Fibroblast of the aortic adventitia (primary cell): Measurements from ENCODE around the gene MYRFL. TPM values are rescaled to one million over a fixed set of nuclear protein-coding genes. Genes with fewer than 3 reads are reported as not detected.
A peak's percentile ranks its signal among the peaks of the same experiment; 100 is the strongest.

ENCODE experiments used
- DNase-seq: peaks from one replicate; pipeline ENCODE4 v3.0.0-alpha.2; 2010; ENCODE audit warnings: low read depth
- H3K4me3 ChIP-seq: 2 replicates; pipeline ENCODE4 v1.5.1; 2011; ENCODE audit warnings: low read depth, mild to moderate bottlenecking, control low read depth, low read length, moderate library complexity
- CTCF ChIP-seq: IDR thresholded peaks from 2 replicates; pipeline ENCODE4 v1.5.1; 2011; ENCODE audit warnings: mild to moderate bottlenecking, low read length, control low read depth, inconsistent platforms; ENCODE audit not compliant: insufficient read depth
- total RNA-seq: library from RNA; depleted of rRNA; stranded (reverse); fragments of >200 nt; gene quantifications from 2 replicates; pipeline ENCODE4 v1.2.3, GENCODE V29; 2012; ENCODE audit warnings: low replicate concordance

Gene MYRFL
- total RNA-seq, 1 donor = not detected

- DNase-seq = no peak
- TF ChIP-seq CTCF = no peak
- H3K4me3 ChIP-seq = no peak overlapping the region
Observed at GRCh38 chr12:69932676-69933552, 107.9 kb downstream of the MYRFL start.

GRCh38 chr12:69934011-69934410 is 109.0 kb downstream of the MYRFL start:
- no peak for TF ChIP-seq CTCF
- DNase-seq = no peak
- no peak overlapping the region for H3K4me3 ChIP-seq

- no peak for TF ChIP-seq CTCF
- no peak overlapping the region for H3K4me3 ChIP-seq
- no peak for DNase-seq
Observed at GRCh38 chr12:69935651-69936100, 110.6 kb downstream of the MYRFL start.

DNA sequence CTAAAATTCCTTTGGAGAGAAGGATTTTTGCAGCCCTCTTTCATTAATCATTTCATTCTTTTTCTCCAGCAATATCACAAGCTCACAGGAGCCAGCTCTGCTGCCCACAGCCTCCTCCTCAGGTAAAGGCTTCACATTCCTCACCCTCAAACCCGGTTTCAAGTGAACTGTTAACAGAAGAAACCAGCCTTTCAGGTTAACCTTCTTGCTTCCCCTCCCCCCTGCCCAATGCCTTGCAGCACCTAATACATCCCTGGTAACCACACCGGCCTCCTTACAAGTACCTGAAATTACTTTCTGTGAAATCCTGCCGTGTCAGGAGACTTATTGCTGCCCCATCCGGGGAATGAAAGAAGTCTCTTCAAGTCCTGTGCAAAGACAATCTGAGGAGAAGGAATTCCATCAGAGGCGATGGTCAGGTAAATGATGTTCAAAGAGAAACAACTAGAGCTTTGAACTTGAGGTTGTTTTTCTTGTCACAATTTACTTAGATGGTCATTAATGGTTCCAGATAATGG is 111.2 kb downstream of the MYRFL start:
- no peak for TF ChIP-seq CTCF
- no peak for DNase-seq
- H3K4me3 ChIP-seq = no peak overlapping the region

DNA sequence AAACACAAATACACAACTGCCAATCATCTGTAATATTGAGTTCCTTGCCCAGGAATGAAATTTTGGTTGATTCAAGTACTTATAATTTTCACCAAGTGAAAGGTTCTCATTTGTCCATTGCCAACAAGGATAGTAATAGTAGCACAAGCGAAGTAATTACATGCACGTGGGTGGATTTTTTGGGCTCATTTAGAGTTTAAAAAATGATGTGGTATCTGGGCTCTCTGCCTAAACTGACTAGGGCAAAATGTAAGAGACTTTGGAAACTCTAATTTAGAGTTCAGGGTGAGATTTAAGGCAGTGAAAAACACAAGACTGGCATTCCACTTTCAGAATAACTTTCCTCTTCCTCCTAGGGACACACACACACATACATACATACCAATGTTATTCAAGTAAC is 111.7 kb downstream of the MYRFL start:
- H3K4me3 ChIP-seq = no peak overlapping the region
- peak; percentile 16 for DNase-seq
- no peak for TF ChIP-seq CTCF

DNA sequence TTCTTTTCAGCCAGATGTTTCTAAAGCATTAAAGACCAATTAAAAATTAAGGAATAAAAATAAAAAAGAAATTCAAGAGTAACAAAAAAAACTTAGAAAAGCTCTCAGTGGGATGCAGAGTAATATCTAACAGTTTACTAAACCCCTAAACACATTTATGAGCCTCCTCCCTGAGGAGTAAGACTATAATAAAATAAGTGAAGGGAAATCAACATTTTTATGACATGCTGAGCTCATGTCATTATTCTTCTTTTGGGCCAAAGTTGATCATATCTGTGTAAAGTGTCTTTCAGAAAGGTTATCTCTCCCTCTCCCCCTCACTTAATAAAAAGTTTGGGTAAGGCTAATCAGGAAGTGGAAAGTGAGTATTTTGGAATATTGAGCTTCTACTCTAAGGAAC is 122.1 kb downstream of the MYRFL start:
- no peak overlapping the region for H3K4me3 ChIP-seq
- DNase-seq = no peak
- no peak for TF ChIP-seq CTCF
